ENCODE results near the gene SMIM22. TPM values are rescaled to one million over a fixed set of nuclear protein-coding genes. Genes with fewer than 3 reads are reported as not detected.
A peak's percentile ranks its signal among the peaks of the same experiment; 100 is the strongest.

Gene SMIM22
- total RNA-seq, 1 donor from 2014 or later = not detected

DNA sequence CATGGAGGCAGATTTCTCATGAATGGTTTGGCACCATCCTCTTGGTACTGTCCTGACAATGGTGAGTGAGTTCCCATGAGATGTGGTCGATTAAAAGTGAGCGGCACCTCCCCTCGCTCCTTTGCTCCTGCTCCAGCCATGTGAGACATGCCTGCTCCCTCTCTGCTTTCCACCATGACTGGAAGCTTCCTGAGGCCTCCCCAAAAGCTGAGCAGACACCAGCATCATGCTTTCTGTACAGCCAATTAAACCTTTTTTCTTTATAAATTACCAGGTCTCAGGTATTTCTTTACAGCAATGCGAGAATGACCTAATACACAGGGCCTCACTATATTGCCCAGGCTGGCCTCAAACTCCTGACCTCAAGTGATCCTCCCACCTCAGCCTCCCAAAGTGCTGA, 40.3 kb upstream of the SMIM22 start:
- Mint-ChIP-seq H3K4me1 (ENCODE audit: unreplicated experiment) (no peaks in the 10 kb centered on the region), H3K9me3 (ENCODE audit: unreplicated experiment) (no peaks in the 10 kb centered on the region), H3K4me3 (ENCODE audit: unreplicated experiment) (no peak overlapping the region), H3K27me3 (ENCODE audit: unreplicated experiment) (peaks cover 2% of the 10 kb centered on the region), H3K36me3 (ENCODE audit: low read depth, unreplicated experiment) (peaks cover 47% of the 10 kb centered on the region), H3K27ac (ENCODE audit: unreplicated experiment) (no peak overlapping the region)
- DNase-seq (ENCODE audit: low spot score) = no peak
- TF ChIP-seq, protein P1, sequence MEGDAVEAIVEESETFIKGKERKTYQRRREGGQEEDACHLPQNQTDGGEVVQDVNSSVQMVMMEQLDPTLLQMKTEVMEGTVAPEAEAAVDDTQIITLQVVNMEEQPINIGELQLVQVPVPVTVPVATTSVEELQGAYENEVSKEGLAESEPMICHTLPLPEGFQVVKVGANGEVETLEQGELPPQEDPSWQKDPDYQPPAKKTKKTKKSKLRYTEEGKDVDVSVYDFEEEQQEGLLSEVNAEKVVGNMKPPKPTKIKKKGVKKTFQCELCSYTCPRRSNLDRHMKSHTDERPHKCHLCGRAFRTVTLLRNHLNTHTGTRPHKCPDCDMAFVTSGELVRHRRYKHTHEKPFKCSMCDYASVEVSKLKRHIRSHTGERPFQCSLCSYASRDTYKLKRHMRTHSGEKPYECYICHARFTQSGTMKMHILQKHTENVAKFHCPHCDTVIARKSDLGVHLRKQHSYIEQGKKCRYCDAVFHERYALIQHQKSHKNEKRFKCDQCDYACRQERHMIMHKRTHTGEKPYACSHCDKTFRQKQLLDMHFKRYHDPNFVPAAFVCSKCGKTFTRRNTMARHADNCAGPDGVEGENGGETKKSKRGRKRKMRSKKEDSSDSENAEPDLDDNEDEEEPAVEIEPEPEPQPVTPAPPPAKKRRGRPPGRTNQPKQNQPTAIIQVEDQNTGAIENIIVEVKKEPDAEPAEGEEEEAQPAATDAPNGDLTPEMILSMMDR (IDR thresholded peaks at IDR 0.05; ENCODE audit: unreplicated experiment) = no peak

DNA sequence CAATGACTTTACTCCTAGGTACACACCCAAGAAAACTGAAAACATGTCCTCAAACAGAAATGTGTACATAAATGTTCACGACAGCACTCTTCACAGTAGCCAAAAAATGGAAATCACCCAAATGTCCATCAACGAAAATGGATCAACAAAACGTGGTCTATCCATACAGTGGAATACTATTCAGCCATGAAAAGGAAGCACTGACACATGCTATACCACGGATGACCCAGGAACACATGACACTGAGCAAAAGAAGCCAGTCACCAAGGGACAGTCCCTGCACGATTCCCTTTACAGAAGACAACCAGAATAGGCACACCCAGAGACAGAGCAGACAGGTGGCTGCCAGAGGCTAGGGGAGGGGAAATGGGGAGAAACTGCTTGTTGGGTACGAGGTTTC, 39.5 kb upstream of the SMIM22 start:
- peak overlapping the region; percentile 67 for H3K4me3 Mint-ChIP-seq (ENCODE audit: unreplicated experiment)
- no peak for DNase-seq (ENCODE audit: low spot score)
- H3K9me3 Mint-ChIP-seq (ENCODE audit: unreplicated experiment) = no peaks in the 10 kb centered on the region
- no peaks in the 10 kb centered on the region for H3K4me1 Mint-ChIP-seq (ENCODE audit: unreplicated experiment)
- H3K27me3 Mint-ChIP-seq (ENCODE audit: unreplicated experiment) = peaks cover 3% of the 10 kb centered on the region
- H3K36me3 Mint-ChIP-seq (ENCODE audit: low read depth, unreplicated experiment) = peaks cover 54% of the 10 kb centered on the region
- TF ChIP-seq, protein P1 (IDR thresholded peaks at IDR 0.05; ENCODE audit: unreplicated experiment) = no peak
- H3K27ac Mint-ChIP-seq (ENCODE audit: unreplicated experiment) = no peak overlapping the region

DNA sequence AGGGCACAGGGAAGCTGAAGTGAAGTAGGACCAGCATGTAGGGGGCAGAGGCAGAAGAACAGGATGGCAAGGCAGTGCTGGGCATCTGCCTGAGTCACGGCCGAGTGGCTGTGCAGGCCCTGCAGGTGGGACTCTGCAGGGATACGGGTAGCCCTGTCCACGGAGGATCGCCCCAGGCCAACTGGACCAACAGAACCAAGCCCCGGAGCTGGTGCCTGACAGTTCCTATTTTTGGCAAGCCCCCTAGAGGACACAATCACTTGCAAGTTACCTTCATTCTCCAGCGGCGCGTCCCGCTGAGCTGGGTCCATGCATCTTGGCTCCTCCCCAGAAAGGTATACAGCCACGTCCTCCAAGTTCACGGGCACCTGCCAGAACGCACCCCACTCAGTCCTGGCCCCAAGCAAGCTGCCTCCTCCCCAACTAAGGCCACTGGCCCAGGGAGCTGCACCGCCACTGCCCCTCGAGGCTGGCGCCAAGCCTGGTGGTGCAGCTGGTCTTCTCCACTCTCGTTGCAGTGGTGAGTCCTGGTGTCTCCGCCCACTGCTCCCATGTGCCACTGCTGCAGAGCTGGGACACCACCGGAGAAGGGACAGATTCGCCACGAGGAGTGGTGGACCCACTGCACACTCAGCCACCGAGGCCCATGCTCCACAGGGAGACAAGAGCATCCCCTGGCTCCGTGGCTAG, 34.8 kb upstream of the SMIM22 start:
- Mint-ChIP-seq H3K4me3 (ENCODE audit: unreplicated experiment) (peak overlapping the region; percentile 83), H3K36me3 (ENCODE audit: low read depth, unreplicated experiment) (peaks cover 65% of the 10 kb centered on the region), H3K4me1 (ENCODE audit: unreplicated experiment) (no peaks in the 10 kb centered on the region), H3K9me3 (ENCODE audit: unreplicated experiment) (no peaks in the 10 kb centered on the region), H3K27me3 (ENCODE audit: unreplicated experiment) (peaks cover 6% of the 10 kb centered on the region), H3K27ac (ENCODE audit: unreplicated experiment) (peak overlapping the region; percentile 50)
- TF ChIP-seq, protein P1 (IDR thresholded peaks at IDR 0.05; ENCODE audit: unreplicated experiment) = peak; percentile 18
- no peak for DNase-seq (ENCODE audit: low spot score)

DNA sequence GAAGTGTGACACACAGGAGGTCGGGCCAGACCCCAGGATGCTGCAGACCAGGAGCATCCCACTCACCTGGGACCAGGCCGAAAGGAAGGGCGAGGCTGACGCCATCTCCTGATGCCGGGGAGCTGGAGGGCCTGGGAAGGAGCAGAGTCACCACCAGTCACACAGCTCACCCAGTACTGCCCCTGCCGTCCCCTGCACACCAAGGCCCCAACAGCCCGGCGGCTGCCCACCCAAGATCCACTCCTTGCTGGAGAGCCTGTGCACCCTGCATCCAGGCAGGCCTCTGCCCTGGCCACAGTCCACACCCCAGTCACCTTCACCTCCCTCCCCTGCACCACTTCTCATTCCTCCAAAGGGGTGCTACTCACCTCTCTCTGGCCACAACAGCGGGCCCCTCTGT, 33.0 kb upstream of the SMIM22 start:
- H3K4me3 Mint-ChIP-seq (ENCODE audit: unreplicated experiment) = no peak overlapping the region
- no peaks in the 10 kb centered on the region for H3K9me3 Mint-ChIP-seq (ENCODE audit: unreplicated experiment)
- H3K27ac Mint-ChIP-seq (ENCODE audit: unreplicated experiment) = no peak overlapping the region
- TF ChIP-seq, protein P1 (IDR thresholded peaks at IDR 0.05; ENCODE audit: unreplicated experiment) = no peak
- DNase-seq (ENCODE audit: low spot score) = no peak
- peaks cover 8% of the 10 kb centered on the region for H3K4me1 Mint-ChIP-seq (ENCODE audit: unreplicated experiment)
- peaks cover 58% of the 10 kb centered on the region for H3K36me3 Mint-ChIP-seq (ENCODE audit: low read depth, unreplicated experiment)
- peaks cover 10% of the 10 kb centered on the region for H3K27me3 Mint-ChIP-seq (ENCODE audit: unreplicated experiment)

DNA sequence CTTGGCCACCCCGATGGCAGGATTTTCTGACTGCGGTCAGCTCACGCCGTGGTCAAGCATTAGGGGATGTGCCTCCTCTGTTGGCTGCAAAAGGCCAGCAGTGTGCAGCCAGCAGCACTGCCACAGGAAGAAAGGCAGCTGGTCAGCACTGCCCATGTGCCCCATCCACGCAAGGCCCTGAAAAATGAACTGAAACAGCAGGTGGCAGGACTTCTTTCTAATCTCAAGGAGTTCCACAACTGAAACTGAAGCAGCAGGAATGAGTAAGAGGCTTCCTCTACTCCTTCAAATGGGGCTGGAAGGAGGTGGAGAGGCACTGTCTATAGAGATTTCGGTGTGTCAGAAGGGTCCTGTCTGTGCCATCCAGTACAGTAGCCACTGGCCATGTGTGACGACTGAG, 31.4 kb upstream of the SMIM22 start:
- H3K36me3 Mint-ChIP-seq (ENCODE audit: low read depth, unreplicated experiment) = peaks cover 49% of the 10 kb centered on the region
- TF ChIP-seq, protein P1 (IDR thresholded peaks at IDR 0.05; ENCODE audit: unreplicated experiment) = no peak
- H3K4me3 Mint-ChIP-seq (ENCODE audit: unreplicated experiment) = no peak overlapping the region
- no peak overlapping the region for H3K27ac Mint-ChIP-seq (ENCODE audit: unreplicated experiment)
- peaks cover 10% of the 10 kb centered on the region for H3K27me3 Mint-ChIP-seq (ENCODE audit: unreplicated experiment)
- H3K9me3 Mint-ChIP-seq (ENCODE audit: unreplicated experiment) = no peaks in the 10 kb centered on the region
- H3K4me1 Mint-ChIP-seq (ENCODE audit: unreplicated experiment) = peaks cover 15% of the 10 kb centered on the region
- no peak for DNase-seq (ENCODE audit: low spot score)

All from endothelial cell (in vitro differentiated cells).